ENCODE results near the gene BCS1L. TPM values are rescaled to one million over a fixed set of nuclear protein-coding genes. Genes with fewer than 3 reads are reported as not detected.

Gene BCS1L
- polyA plus RNA-seq, 1 of the 3 experiments (the other 2 are of a cell fraction), result 47.5 TPM

DNA sequence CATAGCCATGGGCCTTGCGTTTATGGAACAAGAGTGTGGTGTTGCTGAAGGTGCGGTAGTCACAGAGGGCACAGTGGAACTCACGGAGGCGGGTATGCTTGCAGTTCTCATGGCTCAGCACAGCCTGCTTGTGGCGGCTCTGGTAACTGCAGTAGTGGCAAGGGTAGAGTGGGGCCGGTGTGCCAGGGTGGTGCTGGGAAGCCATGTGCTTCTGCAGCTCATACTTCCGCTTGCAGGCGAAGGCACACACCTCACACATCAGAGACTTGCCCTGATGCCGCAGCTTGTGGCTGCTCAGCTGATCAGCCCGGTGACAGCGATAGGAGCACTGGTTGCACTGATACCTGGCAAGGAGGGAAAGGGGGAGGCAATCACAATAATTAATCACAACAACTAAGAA, 14.8 kb upstream of the BCS1L start:
- CTCF ChIA-PET, result no interaction called here

DNA sequence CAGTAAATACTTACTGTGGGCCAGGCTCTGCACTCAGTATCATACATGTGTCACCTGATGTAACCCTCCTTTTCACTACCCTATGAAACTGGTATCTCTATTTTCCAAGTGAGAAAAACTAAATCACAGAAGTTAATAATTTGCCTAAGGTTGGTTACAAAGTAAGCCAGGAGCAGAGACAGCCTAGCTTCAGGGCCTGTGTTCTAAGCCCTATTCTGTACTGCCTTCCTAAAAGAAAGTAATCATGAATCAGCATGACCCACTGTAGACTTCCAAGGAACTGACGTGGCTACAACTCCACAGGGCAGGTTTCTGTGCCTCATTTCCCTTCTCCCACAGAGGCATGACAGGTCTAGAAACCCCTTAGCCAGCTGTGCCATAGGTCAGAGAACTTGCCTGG, 14.4 kb upstream of the BCS1L start:
- DNase-seq, result no peak
- Histone ChIP-seq H3K27ac (ENCODE audit: low read depth in 2 of 2, low read length in 1 of 2) (no peak overlapping the region), H3K4me3 (ENCODE audit: low read depth in 2 of 2, low read length in 1 of 2) (no peak overlapping the region), H2AFZ (ENCODE audit: low read depth) (no peak overlapping the region), H3K79me2 (ENCODE audit: insufficient read depth) (peaks cover 4% of the 10 kb centered on the region), H3K9me2 (no peaks in the 10 kb centered on the region), H3K9ac (no peak overlapping the region), H3K9me3 (no peaks in the 10 kb centered on the region), H3K4me2 (no peak overlapping the region), H3F3A (replicated peaks; ENCODE audit: insufficient read depth) (peaks cover 3% of the 10 kb centered on the region), H3K27me3 (ENCODE audit: insufficient read depth) (no peaks in the 10 kb centered on the region), H4K20me1 (ENCODE audit: insufficient read depth) (no peaks in the 10 kb centered on the region), H3K4me1 (ENCODE audit: control insufficient read depth in 1 of 2, insufficient read depth in 2 of 2, low read depth in 1 of 2, low read length in 1 of 2) (no peaks in the 10 kb centered on the region; a peak in 1 of 4 replicates), H3K36me3 (replicated peaks in 1 of 2; ENCODE audit: control insufficient read depth in 1 of 2, insufficient read depth in 2 of 2, low read length in 1 of 2) (peaks cover 28 to 85% of the 10 kb centered on the region in 2 experiments)
- POLR2A ChIA-PET, result no interaction called here
- CTCF ChIA-PET, result interaction anchor here (1.3 kb wide), 1 partner anchor 238 kb away, joined by 4 read pairs; no protein-coding TSS in a partner anchor
- no peak for TF ChIP-seq JUND (IDR thresholded peaks at IDR 0.05)
- no peak for TF ChIP-seq NRF1 (IDR thresholded peaks at IDR 0.05; ENCODE audit: low read depth, low read length)
- TF ChIP-seq MXI1 (IDR thresholded peaks at IDR 0.05; ENCODE audit: low read depth, low read length), result no peak
- no peak for TF ChIP-seq NFIC (IDR thresholded peaks at IDR 0.05; ENCODE audit: borderline replicate concordance)
- TF ChIP-seq, protein P1, sequence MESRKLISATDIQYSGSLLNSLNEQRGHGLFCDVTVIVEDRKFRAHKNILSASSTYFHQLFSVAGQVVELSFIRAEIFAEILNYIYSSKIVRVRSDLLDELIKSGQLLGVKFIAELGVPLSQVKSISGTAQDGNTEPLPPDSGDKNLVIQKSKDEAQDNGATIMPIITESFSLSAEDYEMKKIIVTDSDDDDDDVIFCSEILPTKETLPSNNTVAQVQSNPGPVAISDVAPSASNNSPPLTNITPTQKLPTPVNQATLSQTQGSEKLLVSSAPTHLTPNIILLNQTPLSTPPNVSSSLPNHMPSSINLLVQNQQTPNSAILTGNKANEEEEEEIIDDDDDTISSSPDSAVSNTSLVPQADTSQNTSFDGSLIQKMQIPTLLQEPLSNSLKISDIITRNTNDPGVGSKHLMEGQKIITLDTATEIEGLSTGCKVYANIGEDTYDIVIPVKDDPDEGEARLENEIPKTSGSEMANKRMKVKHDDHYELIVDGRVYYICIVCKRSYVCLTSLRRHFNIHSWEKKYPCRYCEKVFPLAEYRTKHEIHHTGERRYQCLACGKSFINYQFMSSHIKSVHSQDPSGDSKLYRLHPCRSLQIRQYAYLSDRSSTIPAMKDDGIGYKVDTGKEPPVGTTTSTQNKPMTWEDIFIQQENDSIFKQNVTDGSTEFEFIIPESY (IDR thresholded peaks at IDR 0.05; ENCODE audit: borderline replicate concordance, low read depth), result no peak
- TF ChIP-seq FOXM1 (IDR thresholded peaks at IDR 0.05; ENCODE audit: low read depth), result no peak
- TF ChIP-seq GATA2 (CRISPR knock-in tag; IDR thresholded peaks at IDR 0.05), result no peak
- TF ChIP-seq TCF12 (IDR thresholded peaks at IDR 0.05), result no peak
- TF ChIP-seq MEF2A (IDR thresholded peaks at IDR 0.05; ENCODE audit: borderline replicate concordance, low read depth), result no peak
- no peak for TF ChIP-seq CHD2 (IDR thresholded peaks at IDR 0.05; ENCODE audit: low read length, partially characterized antibody)
- TF ChIP-seq, protein P2, sequence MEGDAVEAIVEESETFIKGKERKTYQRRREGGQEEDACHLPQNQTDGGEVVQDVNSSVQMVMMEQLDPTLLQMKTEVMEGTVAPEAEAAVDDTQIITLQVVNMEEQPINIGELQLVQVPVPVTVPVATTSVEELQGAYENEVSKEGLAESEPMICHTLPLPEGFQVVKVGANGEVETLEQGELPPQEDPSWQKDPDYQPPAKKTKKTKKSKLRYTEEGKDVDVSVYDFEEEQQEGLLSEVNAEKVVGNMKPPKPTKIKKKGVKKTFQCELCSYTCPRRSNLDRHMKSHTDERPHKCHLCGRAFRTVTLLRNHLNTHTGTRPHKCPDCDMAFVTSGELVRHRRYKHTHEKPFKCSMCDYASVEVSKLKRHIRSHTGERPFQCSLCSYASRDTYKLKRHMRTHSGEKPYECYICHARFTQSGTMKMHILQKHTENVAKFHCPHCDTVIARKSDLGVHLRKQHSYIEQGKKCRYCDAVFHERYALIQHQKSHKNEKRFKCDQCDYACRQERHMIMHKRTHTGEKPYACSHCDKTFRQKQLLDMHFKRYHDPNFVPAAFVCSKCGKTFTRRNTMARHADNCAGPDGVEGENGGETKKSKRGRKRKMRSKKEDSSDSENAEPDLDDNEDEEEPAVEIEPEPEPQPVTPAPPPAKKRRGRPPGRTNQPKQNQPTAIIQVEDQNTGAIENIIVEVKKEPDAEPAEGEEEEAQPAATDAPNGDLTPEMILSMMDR (IDR thresholded peaks at IDR 0.05), result no peak
- WGBS (ENCODE audit: low lambda C conversion rate), result 83% methylated on average over 1 of the region's 1 CpG

More for the DNA sequence above, 14.8 kb upstream of the BCS1L start:
- Histone ChIP-seq H3F3A (replicated peaks; ENCODE audit: insufficient read depth) (peaks cover 3% of the 10 kb centered on the region), H3K4me2 (no peak overlapping the region), H3K9me2 (no peaks in the 10 kb centered on the region), H3K9ac (no peak overlapping the region), H3K9me3 (no peaks in the 10 kb centered on the region), H4K20me1 (ENCODE audit: insufficient read depth) (no peaks in the 10 kb centered on the region), H3K27ac (ENCODE audit: low read depth in 2 of 2, low read length in 1 of 2) (no peak overlapping the region; a peak in 1 of 4 replicates), H2AFZ (ENCODE audit: low read depth) (no peak overlapping the region), H3K36me3 (replicated peaks in 1 of 2; ENCODE audit: control insufficient read depth in 1 of 2, insufficient read depth in 2 of 2, low read length in 1 of 2) (peaks cover 30 to 83% of the 10 kb centered on the region in 2 experiments), H3K27me3 (ENCODE audit: insufficient read depth) (no peaks in the 10 kb centered on the region), H3K79me2 (ENCODE audit: insufficient read depth) (peaks cover 4% of the 10 kb centered on the region), H3K4me1 (ENCODE audit: control insufficient read depth in 1 of 2, insufficient read depth in 2 of 2, low read depth in 1 of 2, low read length in 1 of 2) (no peaks in the 10 kb centered on the region; a peak in 1 of 4 replicates), H3K4me3 (ENCODE audit: low read depth in 2 of 2, low read length in 1 of 2) (no peak overlapping the region)
- WGBS (ENCODE audit: low lambda C conversion rate), result 89% methylated on average over 11 of the region's 11 CpGs
- POLR2A ChIA-PET, result no interaction called here
- TF ChIP-seq EP300 (IDR thresholded peaks at IDR 0.05; ENCODE audit: borderline replicate concordance in 1 of 2, low read depth in 1 of 2, low read length in 1 of 2) (no peak), TAF1 (IDR thresholded peaks at IDR 0.05; ENCODE audit: borderline replicate concordance, low read depth, low read length) (no peak), POLR2AphosphoS5 (IDR thresholded peaks at IDR 0.05; ENCODE audit: low read depth, low read length) (no peak), FOXM1 (IDR thresholded peaks at IDR 0.05; ENCODE audit: low read depth) (no peak), RFX5 (IDR thresholded peaks at IDR 0.05; ENCODE audit: low read length) (no peak), MEF2A (IDR thresholded peaks at IDR 0.05; ENCODE audit: borderline replicate concordance, low read depth) (no peak), YY1 (IDR thresholded peaks at IDR 0.05; ENCODE audit: low read depth) (no peak), ELF1 (IDR thresholded peaks at IDR 0.05) (no peak)
- DNase-seq, result no peak
